Measurements from ENCODE around the gene TGFB2.

GRCh38 chr1:218347723-218348627 is 2.8 kb downstream of the TGFB2 start:
- TF ChIP-seq EZH2 (IDR thresholded peaks at IDR 0.05; ENCODE audit: borderline replicate concordance, low read depth, low read length, severe bottlenecking) (no peak), CTCF (IDR thresholded peaks at IDR 0.05; ENCODE audit: borderline replicate concordance, extremely low read depth, low read length, poor library complexity, severe bottlenecking) (no peak)

Measured in DND-41 (cell line).